Thyroid gland (tissue), 4 donors: ENCODE data around the gene ADAMTSL4.

Experiments used
- POLR2A ChIP-seq, 2 donors: fragments of 450-650 bp; IDR thresholded peaks; one replicate each; pipeline ENCODE4 v1.6.1; 2017; ENCODE audit warnings: antibody characterized with exemption in 2 of 2, mild to moderate bottlenecking in 2 of 2, moderate library complexity in 1 of 2
- TF ChIP-seq, protein P1 (sequence below), 6 experiments: fragments of 200-600 bp in 3 of 6; fragments of 450-650 bp in 3 of 6; sonication (generic) in 3 of 6; IDR thresholded peaks; one replicate each; pipeline ENCODE4 v1.5.1; 2016 to 2019; ENCODE audit warnings: antibody characterized with exemption in 6 of 6, mild to moderate bottlenecking in 2 of 6, inconsistent platforms in 1 of 6, moderate library complexity in 1 of 6

DNA sequence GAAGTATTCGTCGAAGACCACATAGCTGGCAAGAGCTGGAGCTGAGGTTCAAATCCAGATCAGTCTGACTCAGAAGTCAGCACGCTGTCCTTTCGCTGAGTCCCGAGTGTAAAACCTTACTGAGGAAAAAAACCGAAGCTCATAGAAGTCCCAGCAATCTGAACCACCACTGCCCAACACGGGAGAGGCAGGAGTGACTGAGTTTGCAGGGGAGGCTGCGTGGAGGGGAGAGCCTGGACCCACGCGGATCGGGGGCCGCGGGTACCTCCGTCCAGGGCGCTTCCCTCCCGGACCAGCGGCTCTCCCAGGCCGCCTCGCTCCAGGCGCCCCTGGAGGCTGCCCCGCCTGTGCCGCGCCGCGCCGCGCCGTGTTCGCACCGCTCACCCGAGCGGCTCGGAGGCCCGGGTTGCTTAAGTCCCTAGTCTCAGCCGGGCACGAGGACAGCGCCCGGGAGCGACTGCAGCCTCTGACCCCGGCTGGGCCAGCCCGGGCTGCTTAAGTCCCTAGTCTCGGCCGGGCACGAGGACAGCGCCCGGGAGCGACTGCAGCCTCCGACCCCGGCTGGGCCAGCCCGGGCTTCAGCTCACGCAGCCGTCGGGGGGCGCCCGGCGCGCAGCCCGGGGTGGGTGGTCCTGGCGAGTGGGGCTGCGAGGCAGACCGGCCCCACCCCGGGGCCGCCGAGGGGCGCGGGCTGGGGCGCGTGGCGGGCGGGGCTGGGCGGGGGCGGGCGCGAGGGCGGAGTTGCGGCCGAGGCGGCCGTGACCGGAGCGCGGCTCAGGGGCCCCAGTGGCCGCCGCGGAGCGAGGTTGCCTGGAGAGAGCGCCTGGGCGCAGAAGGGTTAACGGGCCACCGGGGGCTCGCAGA lies at the start of gene ADAMTSL4:
- peak in 1 of 2 donors; percentile 34 for TF ChIP-seq POLR2A (IDR thresholded peaks at IDR 0.05)
- TF ChIP-seq, protein P1, sequence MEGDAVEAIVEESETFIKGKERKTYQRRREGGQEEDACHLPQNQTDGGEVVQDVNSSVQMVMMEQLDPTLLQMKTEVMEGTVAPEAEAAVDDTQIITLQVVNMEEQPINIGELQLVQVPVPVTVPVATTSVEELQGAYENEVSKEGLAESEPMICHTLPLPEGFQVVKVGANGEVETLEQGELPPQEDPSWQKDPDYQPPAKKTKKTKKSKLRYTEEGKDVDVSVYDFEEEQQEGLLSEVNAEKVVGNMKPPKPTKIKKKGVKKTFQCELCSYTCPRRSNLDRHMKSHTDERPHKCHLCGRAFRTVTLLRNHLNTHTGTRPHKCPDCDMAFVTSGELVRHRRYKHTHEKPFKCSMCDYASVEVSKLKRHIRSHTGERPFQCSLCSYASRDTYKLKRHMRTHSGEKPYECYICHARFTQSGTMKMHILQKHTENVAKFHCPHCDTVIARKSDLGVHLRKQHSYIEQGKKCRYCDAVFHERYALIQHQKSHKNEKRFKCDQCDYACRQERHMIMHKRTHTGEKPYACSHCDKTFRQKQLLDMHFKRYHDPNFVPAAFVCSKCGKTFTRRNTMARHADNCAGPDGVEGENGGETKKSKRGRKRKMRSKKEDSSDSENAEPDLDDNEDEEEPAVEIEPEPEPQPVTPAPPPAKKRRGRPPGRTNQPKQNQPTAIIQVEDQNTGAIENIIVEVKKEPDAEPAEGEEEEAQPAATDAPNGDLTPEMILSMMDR (IDR thresholded peaks at IDR 0.05), result peak in 1 of 6 experiments; percentile 20
